GM12873 (cell line): ENCODE results near the gene PCDHGB4.

Source experiments
- TF ChIP-seq, protein P1 (sequence below): IDR thresholded peaks from 2 replicates; pipeline ENCODE4 v1.5.1; 2012; ENCODE audit warnings: low read depth, mild to moderate bottlenecking, moderate library complexity, low read length, control low read depth; ENCODE audit not compliant: insufficient read depth; ENCODE audit errors: missing control alignments

Gene PCDHGB4

DNA sequence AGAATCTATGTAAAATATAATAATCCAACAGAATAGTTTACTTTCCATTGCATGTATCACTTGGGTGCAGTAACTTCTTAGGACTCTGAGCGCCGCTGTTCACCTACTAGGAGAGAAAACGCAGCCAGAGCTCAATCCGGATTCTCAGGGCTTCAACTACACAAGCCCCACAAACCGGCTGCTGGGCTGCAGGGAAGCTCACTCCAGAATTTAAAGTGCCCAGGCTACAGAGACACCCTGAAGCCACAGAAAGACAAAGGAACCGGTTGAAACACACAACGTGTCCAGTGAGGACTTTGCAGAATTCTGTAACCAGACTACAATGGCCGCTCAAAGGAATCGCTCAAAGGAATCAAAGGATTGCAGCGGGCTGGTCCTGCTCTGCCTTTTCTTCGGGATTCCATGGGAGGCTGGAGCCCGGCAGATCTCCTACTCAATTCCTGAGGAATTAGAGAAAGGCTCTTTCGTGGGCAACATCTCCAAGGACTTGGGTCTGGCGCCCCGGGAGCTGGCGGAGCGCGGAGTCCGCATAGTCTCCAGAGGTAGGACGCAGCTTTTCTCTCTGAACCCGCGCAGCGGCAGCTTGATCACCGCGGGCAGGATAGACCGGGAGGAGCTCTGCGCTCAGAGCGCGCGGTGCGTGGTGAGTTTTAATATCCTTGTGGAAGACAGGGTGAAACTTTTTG, 25.5 kb downstream of the PCDHGB4 start, which contains the start of gene PCDHGA10:
TSS of gene PCDHGA10 (plus strand) at position 134 of the 686 bp plus-strand sequence. CDS start at position 323, 189 bp downstream.
- TF ChIP-seq, protein P1, sequence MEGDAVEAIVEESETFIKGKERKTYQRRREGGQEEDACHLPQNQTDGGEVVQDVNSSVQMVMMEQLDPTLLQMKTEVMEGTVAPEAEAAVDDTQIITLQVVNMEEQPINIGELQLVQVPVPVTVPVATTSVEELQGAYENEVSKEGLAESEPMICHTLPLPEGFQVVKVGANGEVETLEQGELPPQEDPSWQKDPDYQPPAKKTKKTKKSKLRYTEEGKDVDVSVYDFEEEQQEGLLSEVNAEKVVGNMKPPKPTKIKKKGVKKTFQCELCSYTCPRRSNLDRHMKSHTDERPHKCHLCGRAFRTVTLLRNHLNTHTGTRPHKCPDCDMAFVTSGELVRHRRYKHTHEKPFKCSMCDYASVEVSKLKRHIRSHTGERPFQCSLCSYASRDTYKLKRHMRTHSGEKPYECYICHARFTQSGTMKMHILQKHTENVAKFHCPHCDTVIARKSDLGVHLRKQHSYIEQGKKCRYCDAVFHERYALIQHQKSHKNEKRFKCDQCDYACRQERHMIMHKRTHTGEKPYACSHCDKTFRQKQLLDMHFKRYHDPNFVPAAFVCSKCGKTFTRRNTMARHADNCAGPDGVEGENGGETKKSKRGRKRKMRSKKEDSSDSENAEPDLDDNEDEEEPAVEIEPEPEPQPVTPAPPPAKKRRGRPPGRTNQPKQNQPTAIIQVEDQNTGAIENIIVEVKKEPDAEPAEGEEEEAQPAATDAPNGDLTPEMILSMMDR = peak; percentile 69

DNA sequence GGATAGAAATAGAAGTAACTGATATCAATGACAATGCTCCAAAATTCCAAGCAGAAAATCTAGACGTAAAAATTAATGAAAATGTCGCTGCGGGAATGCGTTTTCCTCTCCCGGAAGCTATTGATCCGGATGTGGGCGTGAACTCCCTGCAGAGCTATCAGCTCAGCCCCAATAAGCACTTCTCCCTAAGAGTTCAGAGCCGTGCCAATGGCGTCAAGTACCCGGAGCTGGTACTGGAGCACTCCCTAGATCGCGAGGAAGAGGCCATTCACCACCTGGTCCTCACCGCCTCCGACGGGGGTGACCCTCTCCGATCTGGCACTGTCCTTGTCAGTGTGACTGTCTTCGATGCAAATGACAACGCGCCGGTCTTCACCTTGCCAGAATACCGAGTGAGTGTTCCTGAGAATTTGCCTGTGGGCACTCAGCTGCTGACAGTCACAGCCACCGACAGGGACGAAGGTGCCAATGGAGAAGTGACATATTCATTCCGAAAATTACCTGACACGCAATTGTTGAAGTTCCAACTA, 26.1 kb downstream of the PCDHGB4 start:
- TF ChIP-seq, protein P1 = no peak

DNA sequence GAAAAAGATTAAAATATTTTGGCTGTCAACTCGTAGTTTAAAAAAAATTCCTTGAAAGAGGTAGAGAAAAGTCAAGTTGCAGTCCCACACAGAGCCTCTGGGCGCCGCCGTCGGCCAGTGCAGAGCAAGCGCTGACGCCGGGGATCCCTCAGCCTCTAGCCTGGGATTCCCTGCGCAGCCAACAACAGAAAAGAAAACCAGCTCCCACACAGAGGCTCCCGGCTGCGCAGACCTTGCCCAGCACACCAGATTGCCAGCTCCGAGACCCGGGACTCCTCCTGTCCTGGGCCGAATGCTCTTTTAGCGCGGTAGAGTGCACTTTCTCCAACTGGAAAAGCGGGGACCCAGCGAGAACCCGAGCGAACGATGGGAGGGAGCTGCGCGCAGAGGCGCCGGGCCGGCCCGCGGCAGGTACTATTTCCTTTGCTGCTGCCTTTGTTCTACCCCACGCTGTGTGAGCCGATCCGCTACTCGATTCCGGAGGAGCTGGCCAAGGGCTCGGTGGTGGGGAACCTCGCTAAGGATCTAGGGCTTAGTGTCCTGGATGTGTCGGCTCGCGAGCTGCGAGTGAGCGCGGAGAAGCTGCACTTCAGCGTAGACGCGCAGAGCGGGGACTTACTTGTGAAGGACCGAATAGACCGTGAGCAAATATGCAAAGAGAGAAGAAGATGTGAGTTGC, 30.1 kb downstream of the PCDHGB4 start, which contains the start of gene PCDHGB7:
TSS of gene PCDHGB7 (plus strand) at position 184 of the 679 bp plus-strand sequence. CDS start at position 367, 183 bp downstream.
- TF ChIP-seq, protein P1 = peak; percentile 81

DNA sequence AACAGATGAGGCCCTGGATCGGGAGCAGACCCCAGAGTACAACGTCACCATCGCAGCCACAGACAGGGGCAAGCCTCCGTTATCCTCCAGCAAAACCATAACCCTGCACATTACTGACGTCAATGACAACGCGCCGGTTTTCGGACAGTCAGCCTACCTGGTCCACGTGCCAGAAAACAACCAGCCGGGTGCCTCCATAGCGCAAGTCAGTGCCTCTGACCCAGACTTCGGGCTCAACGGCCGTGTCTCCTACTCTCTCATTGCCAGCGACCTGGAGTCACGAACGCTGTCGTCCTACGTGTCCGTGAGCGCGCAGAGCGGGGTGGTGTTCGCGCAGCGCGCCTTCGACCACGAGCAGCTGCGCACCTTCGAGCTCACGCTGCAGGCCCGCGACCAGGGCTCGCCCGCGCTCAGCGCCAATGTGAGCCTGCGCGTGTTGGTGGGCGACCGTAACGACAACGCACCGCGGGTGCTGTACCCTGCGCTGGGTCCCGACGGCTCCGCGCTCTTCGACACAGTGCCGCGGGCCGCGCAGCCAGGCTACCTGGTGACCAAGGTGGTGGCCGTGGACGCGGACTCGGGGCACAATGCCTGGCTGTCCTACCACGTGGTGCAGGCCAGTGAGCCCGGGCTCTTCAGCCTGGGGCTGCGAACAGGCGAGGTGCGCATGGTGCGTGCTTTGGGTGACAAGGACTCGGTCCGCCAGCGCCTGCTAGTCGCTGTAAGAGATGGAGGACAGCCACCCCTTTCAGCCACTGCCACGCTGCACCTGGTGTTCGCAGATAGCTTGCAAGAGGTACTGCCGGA, 31.8 kb downstream of the PCDHGB4 start:
- TF ChIP-seq, protein P1 = no peak

DNA sequence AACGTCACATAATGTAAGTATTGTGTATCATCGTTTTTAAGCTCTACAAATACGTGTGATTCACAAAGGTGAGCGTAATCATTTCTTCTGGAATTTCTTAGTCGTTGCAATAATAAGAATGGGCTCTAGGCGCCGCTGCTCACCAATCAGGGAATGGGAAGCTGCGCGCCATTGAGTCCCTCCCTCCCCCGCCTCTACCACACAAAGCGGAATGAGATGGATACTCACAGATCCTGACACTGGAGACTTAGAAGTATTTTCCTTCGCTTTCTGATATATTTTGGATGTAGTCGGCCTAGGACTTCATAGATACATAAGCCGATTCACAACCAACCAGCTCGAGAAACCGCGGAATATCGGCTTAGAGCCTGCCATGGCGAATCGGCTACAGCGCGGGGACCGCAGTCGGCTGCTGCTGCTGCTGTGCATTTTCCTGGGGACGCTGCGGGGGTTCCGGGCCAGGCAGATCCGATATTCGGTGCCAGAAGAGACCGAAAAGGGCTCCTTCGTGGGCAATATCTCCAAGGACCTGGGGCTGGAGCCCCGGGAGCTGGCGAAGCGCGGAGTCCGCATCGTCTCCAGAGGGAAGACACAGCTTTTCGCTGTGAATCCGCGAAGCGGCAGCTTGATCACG, 33.5 kb downstream of the PCDHGB4 start, which contains the start of gene PCDHGA11:
TSS of gene PCDHGA11 (plus strand) at position 197 of the 634 bp plus-strand sequence. CDS start at position 374, 177 bp downstream.
- TF ChIP-seq, protein P1 = peak; percentile 37

DNA sequence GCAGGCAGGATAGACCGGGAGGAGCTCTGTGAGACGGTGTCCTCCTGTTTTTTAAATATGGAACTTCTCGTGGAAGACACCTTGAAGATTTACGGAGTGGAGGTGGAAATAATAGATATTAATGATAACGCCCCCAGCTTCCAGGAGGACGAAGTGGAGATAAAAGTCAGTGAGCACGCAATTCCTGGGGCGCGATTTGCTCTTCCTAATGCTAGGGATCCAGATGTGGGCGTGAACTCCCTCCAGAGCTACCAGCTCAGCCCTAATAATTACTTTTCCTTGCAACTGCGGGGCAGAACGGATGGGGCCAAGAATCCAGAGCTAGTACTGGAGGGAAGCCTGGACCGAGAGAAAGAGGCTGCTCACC, 34.0 kb downstream of the PCDHGB4 start:
- TF ChIP-seq, protein P1 = no peak
